Osteoblast (primary cell): ENCODE results near the gene FUT1. TPM values are rescaled to one million over a fixed set of nuclear protein-coding genes. Genes with fewer than 3 reads are reported as not detected.

Source experiments
- DNase-seq: peaks from one replicate; pipeline ENCODE4 v3.0.0; 2011; ENCODE audit warnings: low spot score, mixed read lengths; ENCODE audit not compliant: insufficient read length; ENCODE audit errors: missing footprints
- H2AFZ ChIP-seq: 2 replicates; pipeline ENCODE4 v1.6.0; 2011; ENCODE audit warnings: mild to moderate bottlenecking, low read length
- H3K27ac ChIP-seq: 2 replicates; pipeline ENCODE4 v1.5.1; 2011; ENCODE audit warnings: mild to moderate bottlenecking, low read depth, low read length, moderate library complexity
- H3K27me3 ChIP-seq: 2 replicates; pipeline ENCODE4 v1.6.0; 2012; ENCODE audit warnings: mild to moderate bottlenecking, control low read depth, inconsistent platforms, low read length, moderate library complexity; ENCODE audit not compliant: insufficient read depth
- H3K36me3 ChIP-seq: 2 replicates; pipeline ENCODE4 v1.5.1; 2011; ENCODE audit warnings: mild to moderate bottlenecking, low read length, control low read depth, moderate library complexity; ENCODE audit not compliant: insufficient read depth
- H3K4me1 ChIP-seq: 2 replicates; pipeline ENCODE4 v1.5.1; 2011; ENCODE audit warnings: mild to moderate bottlenecking, low read length, control low read depth, moderate library complexity; ENCODE audit not compliant: insufficient read depth
- H3K4me2 ChIP-seq: 2 replicates; pipeline ENCODE4 v1.6.0; 2011; ENCODE audit warnings: mild to moderate bottlenecking, low read length; ENCODE audit not compliant: insufficient read depth
- H3K4me3 ChIP-seq: fragments of 200-600 bp; sonication (generic); 3 replicates; pipeline ENCODE4 v1.5.1; 2012; ENCODE audit warnings: mild to moderate bottlenecking, low read length, inconsistent platforms; ENCODE audit not compliant: insufficient read depth
- H3K79me2 ChIP-seq: 2 replicates; pipeline ENCODE4 v1.6.0; 2012; ENCODE audit warnings: mild to moderate bottlenecking, low read length, control low read depth, inconsistent platforms; ENCODE audit not compliant: insufficient read depth
- H3K9me3 ChIP-seq: 2 replicates; pipeline ENCODE4 v1.5.1; 2011; ENCODE audit warnings: low read depth, low read length, control low read depth
- H4K20me1 ChIP-seq: 2 replicates; pipeline ENCODE4 v1.6.0; 2012; ENCODE audit warnings: mild to moderate bottlenecking, low read length, control low read depth; ENCODE audit not compliant: insufficient read depth
- total RNA-seq: library from RNA; depleted of rRNA; stranded (reverse); fragments of >200 nt; gene quantifications from 2 replicates; pipeline ENCODE4 v1.2.3, GENCODE V29; 2012
- TF ChIP-seq, protein P1 (sequence below): IDR thresholded peaks from 2 replicates; pipeline ENCODE4 v1.5.1; 2011; ENCODE audit warnings: mild to moderate bottlenecking, low read depth, low read length, moderate library complexity; ENCODE audit errors: extremely low read depth

The FUT1 gene
- total RNA-seq, 1 donor, result under 0.01 TPM

- TF ChIP-seq, protein P1, sequence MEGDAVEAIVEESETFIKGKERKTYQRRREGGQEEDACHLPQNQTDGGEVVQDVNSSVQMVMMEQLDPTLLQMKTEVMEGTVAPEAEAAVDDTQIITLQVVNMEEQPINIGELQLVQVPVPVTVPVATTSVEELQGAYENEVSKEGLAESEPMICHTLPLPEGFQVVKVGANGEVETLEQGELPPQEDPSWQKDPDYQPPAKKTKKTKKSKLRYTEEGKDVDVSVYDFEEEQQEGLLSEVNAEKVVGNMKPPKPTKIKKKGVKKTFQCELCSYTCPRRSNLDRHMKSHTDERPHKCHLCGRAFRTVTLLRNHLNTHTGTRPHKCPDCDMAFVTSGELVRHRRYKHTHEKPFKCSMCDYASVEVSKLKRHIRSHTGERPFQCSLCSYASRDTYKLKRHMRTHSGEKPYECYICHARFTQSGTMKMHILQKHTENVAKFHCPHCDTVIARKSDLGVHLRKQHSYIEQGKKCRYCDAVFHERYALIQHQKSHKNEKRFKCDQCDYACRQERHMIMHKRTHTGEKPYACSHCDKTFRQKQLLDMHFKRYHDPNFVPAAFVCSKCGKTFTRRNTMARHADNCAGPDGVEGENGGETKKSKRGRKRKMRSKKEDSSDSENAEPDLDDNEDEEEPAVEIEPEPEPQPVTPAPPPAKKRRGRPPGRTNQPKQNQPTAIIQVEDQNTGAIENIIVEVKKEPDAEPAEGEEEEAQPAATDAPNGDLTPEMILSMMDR, result no peak
These were observed 13.7 kb downstream of the FUT1 start for GRCh38 chr19:48738557-48739403.

GRCh38 chr19:48737360-48737998 is 15.0 kb downstream of the FUT1 start:
- Histone ChIP-seq H3K9me3 (no peaks in the 10 kb centered on the region), H3K4me1 (no peaks in the 10 kb centered on the region), H3K36me3 (no peaks in the 10 kb centered on the region), H4K20me1 (no peaks in the 10 kb centered on the region), H3K27me3 (peaks cover 24% of the 10 kb centered on the region), H2AFZ (no peak overlapping the region), H3K4me3 (no peak overlapping the region), H3K4me2 (no peak overlapping the region), H3K79me2 (no peaks in the 10 kb centered on the region), H3K27ac (no peak overlapping the region)
- peak; percentile 72 for DNase-seq
- TF ChIP-seq, protein P1, result no peak

More at GRCh38 chr19:48738557-48739403, 13.7 kb downstream of the FUT1 start:
- H4K20me1 ChIP-seq, result no peaks in the 10 kb centered on the region
- no peaks in the 10 kb centered on the region for H3K36me3 ChIP-seq
- peaks cover 24% of the 10 kb centered on the region for H3K27me3 ChIP-seq
- peak overlapping the region; percentile 39 for H3K4me3 ChIP-seq
- no peak overlapping the region for H2AFZ ChIP-seq
- peak overlapping the region; percentile 51 for H3K4me2 ChIP-seq
- no peaks in the 10 kb centered on the region for H3K9me3 ChIP-seq
- H3K4me1 ChIP-seq, result no peaks in the 10 kb centered on the region
- DNase-seq, result peak; percentile 96
- no peaks in the 10 kb centered on the region for H3K79me2 ChIP-seq
- no peak overlapping the region for H3K27ac ChIP-seq

DNA sequence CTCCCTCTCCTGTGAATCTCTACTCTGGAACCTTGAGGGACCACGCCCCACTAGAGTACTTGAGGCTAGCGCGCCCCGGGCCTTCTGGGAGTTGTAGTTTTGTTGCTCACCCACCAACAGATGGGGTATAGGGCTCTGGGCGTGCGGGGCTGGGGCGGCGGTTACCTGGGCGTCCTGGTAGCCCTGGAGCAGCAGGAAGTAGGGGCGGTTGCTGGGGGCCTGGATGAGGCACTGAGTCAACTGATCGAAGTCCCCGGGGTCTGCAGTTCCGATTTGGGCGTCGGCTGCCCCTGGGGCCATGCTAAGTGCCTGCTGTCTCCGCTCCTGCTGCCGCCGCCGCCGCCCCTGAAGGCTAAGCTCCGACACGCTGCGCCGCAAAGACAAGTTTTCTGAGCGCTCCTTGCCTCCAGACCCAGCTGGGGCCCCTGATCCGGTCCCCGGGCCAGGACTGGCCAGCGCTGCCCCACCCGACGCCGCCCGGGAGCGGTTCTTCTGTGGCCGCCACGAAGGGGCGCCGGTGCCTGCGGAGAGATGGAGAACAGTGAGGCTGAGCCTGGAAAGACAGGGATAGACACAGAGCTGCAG is 17.3 kb downstream of the FUT1 start:
- Histone ChIP-seq H3K4me1 (no peaks in the 10 kb centered on the region), H3K27ac (no peak overlapping the region), H4K20me1 (no peaks in the 10 kb centered on the region), H3K9me3 (no peaks in the 10 kb centered on the region), H3K27me3 (peaks cover 29% of the 10 kb centered on the region), H3K4me3 (no peak overlapping the region), H3K36me3 (no peaks in the 10 kb centered on the region), H3K4me2 (no peak overlapping the region), H3K79me2 (no peaks in the 10 kb centered on the region), H2AFZ (peak overlapping the region; percentile 29)
- peak; percentile 82 for DNase-seq
- TF ChIP-seq, protein P1, result no peak

DNA sequence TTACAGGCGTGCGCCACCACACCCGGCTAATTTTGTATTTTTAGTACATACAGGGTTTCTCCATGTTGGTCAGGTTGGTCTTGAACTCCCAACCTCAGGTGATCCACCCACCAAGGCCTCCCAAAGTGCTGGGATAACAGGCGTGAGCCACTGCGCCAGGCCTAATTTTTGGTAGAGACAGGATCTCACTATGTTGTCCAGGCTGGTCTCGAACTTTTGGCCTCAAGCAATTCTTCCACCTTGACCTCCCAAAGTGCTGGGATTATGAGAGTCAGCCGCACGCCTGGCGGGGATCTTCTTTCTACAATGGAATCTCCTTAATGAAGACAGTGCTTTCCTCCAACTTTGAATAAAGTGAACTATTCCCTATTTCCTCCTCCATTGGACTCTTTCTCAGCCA is 17.8 kb downstream of the FUT1 start:
- Histone ChIP-seq H2AFZ (no peak overlapping the region), H4K20me1 (no peaks in the 10 kb centered on the region), H3K4me2 (no peak overlapping the region), H3K36me3 (no peaks in the 10 kb centered on the region), H3K79me2 (no peaks in the 10 kb centered on the region), H3K27me3 (peaks cover 25% of the 10 kb centered on the region), H3K27ac (no peak overlapping the region), H3K4me3 (no peak overlapping the region), H3K4me1 (no peaks in the 10 kb centered on the region), H3K9me3 (no peaks in the 10 kb centered on the region)
- DNase-seq, result no peak
- TF ChIP-seq, protein P1, result no peak
